GM18951 (cell line): ENCODE results near the gene SIRPB2.

ENCODE experiments used
- POLR2A ChIP-seq: IDR thresholded peaks from 4 replicates; pipeline ENCODE4 v1.6.1; 2011; ENCODE audit warnings: mild to moderate bottlenecking; ENCODE audit not compliant: insufficient read length, insufficient read depth; ENCODE audit errors: extremely low read depth
- in situ Hi-C: fragments of 300-500 bp; cut with MboI; formaldehyde crosslinking; loops from one replicate; pipeline ENCODE4 v1.12.0; 2022; ENCODE audit warnings: low sequenced_read_pairs, mixed read lengths, inconsistent platforms; ENCODE audit not compliant: unreplicated experiment

The SIRPB2 gene

GRCh38 chr20:1491281-1491840 is at the start of gene SIRPB2:
Gene SIRPB2 (minus strand): TSS chr20:1491420. CDS start chr20:1491359, 61 bp downstream.
- in situ Hi-C loops = no loop called here
- no peak for TF ChIP-seq POLR2A

DNA sequence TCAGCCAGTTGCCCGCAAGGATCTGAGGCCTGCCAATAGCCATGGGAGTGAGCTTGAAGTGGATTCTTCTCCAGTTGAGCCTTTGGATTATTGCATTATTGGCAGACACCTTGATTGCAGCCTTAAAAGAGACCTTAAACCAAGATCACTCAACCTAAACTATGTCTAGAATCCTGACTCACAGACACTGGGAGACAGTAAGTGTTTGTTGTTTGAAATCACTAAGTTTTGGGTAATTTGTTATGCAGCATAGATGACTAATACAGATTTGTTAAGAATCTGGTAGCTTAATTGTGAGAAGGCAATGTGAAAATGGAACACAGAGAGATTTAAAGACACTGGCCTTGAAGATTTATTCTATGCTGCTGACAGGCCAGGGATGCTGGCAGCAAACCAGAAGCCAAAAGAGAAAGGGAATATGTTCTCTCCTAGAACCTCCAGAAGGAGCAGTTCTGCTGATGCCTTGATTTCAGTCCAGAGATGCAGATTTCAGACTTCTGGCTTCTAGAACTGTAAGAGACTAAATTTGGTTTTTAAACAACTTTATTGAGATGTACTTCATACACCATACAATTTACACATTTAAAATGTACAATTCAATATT is 48.7 kb upstream of the SIRPB2 start:
- TF ChIP-seq POLR2A = no peak
- in situ Hi-C loops = no loop called here

- in situ Hi-C loops = no loop called here
Measured at GRCh38 chr20:1538655-1539054, 47.4 kb upstream of the SIRPB2 start.

GRCh38 chr20:1537731-1538058 is 46.5 kb upstream of the SIRPB2 start:
- TF ChIP-seq POLR2A = no peak
- in situ Hi-C loops = no loop called here

More at GRCh38 chr20:1538655-1539054, 47.4 kb upstream of the SIRPB2 start:
- no peak for TF ChIP-seq POLR2A

GRCh38 chr20:1536893-1537730 is 45.9 kb upstream of the SIRPB2 start:
- in situ Hi-C loops = no loop called here
- TF ChIP-seq POLR2A = no peak

GRCh38 chr20:1535420-1536175 is 44.4 kb upstream of the SIRPB2 start:
- in situ Hi-C loops = no loop called here
- TF ChIP-seq POLR2A = no peak

DNA sequence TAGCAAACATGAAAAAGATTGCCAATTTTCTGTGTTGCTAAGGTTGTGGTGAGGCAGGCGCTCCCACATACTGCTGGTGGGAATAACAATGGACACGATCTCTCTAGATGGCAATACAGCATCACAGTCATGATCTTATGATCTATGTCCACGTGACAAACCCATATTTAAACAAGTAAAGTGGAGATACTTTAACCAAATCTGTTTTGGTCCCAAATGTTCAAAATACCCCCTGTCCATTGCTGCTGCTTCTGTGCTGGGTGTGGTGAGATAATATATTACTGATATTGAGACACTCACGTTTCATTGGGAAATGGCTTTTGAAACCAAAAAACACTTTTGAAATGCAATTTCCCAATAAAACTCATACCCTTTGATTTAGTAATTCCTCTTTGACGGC is 43.3 kb upstream of the SIRPB2 start:
- TF ChIP-seq POLR2A = no peak
- in situ Hi-C loops = no loop called here

DNA sequence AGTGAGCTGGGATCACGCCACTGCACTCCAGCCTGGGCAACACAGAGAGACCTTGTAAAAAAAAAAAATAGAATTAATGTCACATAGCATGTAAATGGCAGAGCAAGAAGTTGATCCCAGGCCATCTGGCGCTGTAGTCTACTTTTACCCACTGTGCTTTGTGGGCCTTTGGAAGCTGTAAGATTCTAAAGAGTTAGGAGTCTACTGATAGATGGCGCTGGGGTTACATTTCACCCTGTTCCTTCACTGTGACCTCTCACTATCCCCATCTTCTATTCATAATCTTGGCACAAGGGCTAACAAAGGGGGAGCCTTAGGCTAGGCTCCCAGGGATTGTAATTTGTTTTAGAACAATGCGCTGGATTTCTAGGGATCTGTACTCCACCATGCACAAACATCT is 41.8 kb upstream of the SIRPB2 start:
- in situ Hi-C loops = no loop called here
- TF ChIP-seq POLR2A = no peak

DNA sequence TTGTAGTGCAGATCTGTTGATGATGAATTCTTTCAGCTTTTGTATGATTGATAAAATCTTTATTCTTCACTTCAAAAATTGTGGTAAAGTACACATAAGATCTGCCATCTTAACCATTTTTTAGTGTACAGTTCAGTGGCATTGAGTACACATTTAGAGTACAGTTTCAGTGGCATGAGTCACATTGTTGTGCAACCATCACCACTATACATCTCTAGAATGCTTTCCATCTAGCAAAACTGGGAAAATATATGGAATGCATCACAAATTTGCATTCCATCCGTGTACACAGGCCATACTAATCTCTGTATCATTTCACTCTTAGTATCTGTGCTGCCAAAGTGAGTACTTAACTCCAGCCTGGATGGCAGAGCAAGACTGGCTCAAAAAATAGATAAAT is 37.6 kb upstream of the SIRPB2 start:
- no peak for TF ChIP-seq POLR2A
- in situ Hi-C loops = no loop called here

DNA sequence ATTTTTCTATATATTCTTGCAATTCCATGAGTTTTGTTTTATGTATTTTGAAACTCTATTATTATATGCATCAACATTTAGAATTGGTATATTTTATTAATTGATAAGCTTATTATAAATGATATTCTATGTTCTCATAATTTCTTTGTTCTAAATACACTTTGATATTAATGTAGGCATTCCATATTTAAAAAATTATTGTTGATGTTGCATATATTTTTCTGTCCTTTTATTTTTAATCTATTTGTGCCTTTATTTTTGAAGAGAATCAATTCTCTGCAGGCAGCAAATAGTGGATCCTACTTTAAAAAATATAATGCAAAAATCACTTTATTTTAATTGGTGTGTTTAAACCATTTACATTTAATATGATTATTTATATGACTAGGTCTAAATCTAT is 36.7 kb upstream of the SIRPB2 start:
- no peak for TF ChIP-seq POLR2A
- in situ Hi-C loops = no loop called here

DNA sequence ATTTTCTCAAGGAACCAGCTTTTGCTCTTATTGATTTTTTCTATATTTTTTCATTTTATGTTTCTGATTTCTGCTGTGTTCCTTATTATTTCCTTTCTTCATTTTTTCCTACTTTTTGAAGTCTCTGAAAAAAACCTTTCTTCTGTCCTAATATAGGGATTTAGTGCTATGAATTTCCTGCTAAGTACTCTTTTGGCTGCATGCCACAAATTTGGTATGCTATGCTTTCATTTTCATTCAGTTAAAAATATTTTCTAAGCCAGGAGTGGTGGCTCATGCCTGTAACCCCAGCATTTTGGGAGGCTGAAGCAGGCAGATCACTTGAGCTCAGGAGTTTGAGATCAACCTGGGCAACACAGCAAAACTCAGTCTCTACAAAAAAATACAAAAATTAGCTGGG is 35.7 kb upstream of the SIRPB2 start:
- TF ChIP-seq POLR2A = no peak
- in situ Hi-C loops = no loop called here

- in situ Hi-C loops = no loop called here
- no peak for TF ChIP-seq POLR2A
Measured at GRCh38 chr20:1526310-1526709, 35.1 kb upstream of the SIRPB2 start.

DNA sequence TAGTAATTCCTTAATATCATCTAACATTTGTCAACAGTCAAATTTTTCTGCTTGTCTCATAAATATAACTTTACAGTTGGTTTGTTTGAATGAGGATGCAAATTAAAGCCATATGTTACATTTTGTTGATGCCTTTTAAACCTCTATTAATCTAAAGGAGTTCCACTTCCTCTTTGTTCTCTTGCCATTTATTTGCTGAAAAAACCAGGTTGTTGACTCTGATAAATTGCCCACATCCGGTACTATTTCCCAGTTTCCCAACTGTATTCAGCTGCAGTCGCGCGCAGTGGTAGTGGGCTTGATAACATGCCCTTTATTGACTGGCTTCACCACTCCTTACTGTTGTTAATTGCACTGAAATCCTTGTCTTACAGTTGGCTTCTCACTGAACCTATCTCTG is 32.8 kb upstream of the SIRPB2 start:
- in situ Hi-C loops = no loop called here

GRCh38 chr20:1517010-1517409 is 25.8 kb upstream of the SIRPB2 start:
- in situ Hi-C loops = no loop called here
- TF ChIP-seq POLR2A = no peak

More for the DNA sequence above, 32.8 kb upstream of the SIRPB2 start:
- TF ChIP-seq POLR2A = no peak

DNA sequence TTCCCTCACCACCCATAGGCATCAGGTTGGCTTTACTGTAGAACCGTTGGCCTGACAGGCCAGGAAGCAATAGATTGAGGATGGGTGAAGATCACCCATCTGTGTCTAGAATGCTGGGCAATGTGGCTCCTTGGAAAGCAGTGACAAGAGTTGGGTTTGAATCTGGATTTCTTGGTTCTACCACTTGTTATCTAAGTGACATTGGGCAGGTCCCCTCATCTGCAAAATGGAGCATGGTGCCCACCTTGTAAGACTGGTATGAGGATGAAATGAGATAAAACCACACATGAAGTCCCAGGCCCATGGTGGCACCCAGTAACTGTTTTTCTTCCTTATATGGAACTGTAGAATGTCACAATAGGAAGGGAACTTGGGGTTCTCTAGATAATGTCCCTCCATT is 22.6 kb upstream of the SIRPB2 start:
- in situ Hi-C loops = no loop called here
- no peak for TF ChIP-seq POLR2A
